ENCODE data around the gene SLC35E4.
"Not testable (repeated sequence)": the region's sequence is repeated elsewhere in the genome, so short reads cannot be mapped to it uniquely, and the experiment has no call there.

The SLC35E4 gene

GRCh38 chr22:30612789-30613188 is 22.8 kb upstream of the SLC35E4 start:
- no peak for DNase-seq

DNA sequence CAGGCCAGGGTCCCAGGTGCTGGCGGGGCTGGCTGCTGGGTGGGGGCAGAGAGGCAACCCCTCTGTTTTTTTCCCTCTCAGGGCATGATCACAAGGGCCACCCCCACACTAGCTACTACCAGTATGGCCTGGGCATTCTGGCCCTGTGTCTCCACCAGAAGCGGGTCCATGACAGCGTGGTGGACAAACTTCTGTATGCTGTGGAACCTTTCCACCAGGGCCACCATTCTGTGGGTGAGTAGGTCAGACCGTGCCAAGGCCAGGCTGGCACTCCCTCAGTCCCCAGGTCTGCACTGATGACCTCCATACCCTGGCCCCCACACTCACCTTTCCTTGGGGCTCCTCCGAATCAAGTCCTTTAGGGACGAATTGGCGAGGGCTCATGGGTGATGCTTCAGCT is 21.3 kb upstream of the SLC35E4 start:
- DNase-seq: no peak

GRCh38 chr22:30614879-30615278 is 20.7 kb upstream of the SLC35E4 start:
- DNase-seq: no peak

- DNase-seq: no peak
These were observed 20.0 kb upstream of the SLC35E4 start for GRCh38 chr22:30615543-30615954.

GRCh38 chr22:30617819-30618218 is 17.8 kb upstream of the SLC35E4 start:
- DNase-seq: no peak

DNA sequence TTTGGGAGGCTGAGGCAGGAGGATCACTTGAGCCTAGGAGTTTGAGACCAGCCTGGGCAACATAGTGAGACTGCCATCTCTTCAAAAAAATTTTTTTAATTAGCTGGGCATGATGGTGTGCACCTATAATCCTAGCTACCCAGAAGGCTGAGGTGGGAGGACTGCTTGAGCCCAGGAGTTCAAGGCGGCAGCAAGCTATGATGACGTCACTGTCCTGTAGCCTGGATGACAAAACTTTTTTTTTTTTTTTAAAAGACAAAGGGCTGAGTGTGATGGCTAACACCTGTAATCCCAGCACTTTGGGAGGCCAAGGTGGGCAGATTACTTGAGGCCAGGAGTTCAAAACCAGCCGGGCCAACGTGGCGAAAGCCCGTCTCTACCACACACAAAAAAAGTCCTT is 15.7 kb upstream of the SLC35E4 start:
- DNase-seq: not testable (repeated sequence)

GRCh38 chr22:30626413-30626812 is 9.2 kb upstream of the SLC35E4 start:
- DNase-seq: no peak

DNA sequence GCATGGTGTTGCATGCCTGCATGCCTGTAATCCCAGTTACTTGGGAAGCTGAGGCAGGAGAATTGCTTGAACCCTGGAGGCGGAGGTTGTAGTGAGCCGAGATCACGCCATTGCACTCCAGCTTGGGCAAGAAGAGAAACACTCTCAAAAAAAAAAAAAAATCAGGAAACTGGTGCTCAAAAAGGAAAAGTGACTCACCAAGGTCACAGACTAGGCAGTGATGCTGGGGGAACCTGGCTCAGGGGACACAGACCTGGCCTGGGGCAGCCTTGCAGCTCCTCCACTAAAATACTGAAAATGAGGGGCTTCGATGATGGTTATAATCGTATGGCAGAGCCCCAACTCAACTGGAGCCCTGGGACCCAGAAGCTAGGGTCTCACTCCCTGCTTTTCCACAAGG is 8.1 kb upstream of the SLC35E4 start:
- DNase-seq: no peak

DNA sequence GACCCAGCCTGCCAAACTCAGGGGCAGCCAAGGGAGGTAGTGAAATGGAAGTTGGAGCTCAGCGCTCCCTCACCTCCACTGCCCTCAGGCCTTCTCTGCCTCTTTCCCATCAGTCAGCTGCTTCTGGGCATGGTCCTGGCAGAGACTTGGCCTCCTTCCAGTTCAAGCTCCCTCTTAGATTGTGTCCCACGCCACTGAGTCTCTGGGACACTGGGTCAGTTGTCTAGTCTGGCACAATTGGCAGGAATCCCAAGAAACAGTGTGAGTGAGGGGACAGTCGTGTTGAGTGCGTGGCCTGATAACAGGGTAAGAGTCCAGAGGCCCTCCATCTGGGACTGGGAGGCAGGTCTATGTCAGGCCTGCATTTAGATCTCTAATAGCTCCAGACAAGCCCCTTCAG is 7.1 kb upstream of the SLC35E4 start:
- DNase-seq: no peak

DNA sequence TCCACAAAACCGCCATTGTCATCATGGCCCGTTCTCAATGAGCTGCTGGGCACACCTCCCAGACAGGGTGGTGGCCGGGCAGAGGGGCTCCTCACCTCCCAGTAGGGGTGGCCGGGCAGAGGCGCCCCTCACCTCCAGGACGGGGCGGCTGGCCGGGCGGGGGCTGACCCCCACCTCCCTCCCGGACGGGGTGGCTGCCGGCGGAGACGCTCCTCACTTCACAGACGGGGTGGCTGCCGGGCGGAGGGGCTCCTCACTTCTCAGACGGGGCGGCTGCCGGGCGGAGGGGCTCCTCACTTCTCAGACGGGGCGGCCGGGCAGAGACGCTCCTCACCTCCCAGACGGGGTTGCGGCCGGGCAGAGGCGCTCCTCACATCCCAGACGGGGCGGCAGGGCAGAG is 4.1 kb upstream of the SLC35E4 start:
- DNase-seq: not testable (repeated sequence)

GRCh38 chr22:30634471-30635233 is 929 bp upstream of the SLC35E4 start:
- peak; percentile 95 for DNase-seq

DNA sequence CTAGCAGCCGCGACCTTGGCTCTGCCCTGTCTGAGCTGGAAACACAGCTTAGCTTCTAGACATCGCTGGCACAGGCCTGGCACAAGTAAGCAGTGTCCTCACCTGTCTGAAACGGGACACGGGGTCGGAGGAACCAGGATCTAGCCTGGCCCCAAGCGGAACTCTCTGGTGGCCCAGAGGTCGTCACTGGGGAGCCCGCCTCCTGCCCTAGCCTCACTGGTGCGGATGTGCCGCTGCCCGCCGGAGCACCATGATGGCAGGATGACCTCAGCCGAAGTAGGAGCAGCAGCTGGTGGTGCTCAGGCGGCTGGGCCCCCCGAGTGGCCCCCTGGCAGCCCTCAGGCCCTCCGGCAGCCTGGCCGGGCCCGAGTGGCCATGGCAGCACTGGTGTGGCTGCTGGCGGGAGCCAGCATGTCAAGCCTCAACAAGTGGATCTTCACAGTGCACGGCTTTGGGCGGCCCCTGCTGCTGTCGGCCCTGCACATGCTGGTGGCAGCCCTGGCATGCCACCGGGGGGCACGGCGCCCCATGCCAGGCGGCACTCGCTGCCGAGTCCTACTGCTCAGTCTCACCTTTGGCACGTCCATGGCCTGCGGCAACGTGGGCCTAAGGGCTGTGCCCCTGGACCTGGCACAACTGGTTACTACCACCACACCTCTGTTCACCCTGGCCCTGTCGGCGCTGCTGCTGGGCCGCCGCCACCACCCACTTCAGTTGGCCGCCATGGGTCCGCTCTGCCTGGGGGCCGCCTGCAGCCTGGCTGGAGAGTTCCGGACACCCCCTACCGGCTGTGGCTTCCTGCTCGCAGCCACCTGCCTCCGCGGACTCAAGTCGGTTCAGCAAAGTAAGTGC is 871 bp downstream of the SLC35E4 start:
- DNase-seq: peak; percentile 28

DNA sequence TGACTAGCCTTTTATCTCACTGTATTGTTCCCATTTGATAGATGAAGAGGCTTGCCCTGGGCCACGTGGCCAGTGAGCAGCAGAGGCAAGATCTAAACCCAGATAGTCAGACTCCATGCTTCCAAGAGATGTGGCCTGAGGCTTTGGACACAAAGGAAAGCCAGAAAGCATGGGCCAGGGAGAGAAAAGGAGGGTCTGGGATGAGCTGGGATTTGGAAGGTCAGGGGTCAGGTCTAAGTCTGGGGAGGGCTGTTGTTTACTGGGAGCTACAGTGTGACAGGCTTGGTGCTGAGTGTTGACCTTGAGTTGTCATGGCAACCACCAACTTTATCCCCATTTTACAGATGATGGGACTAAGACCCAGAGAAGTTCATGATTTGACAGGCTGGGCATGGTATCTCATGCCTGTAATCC is 2.1 kb downstream of the SLC35E4 start:
- no peak for DNase-seq

DNA sequence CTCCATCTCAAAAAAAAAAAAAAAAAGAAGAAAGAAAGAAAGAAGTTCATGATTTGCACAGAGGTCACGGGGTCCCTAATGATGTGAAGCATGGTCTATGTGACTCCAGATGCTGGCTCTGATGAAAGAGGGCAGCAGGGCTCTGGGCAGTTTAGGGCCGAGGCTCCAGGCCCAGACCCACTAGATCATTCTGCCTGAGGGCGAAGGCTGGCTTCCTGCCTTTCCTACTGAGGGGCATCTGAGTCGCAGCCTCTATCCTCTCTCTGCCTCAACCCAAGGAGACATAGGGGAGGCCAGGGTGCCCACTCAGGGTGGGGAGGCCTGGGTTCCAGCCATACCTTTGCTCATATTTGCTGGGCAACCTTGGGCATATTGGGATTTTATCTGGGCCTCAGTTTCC is 4.8 kb downstream of the SLC35E4 start:
- DNase-seq: no peak

- DNase-seq: no peak
These were observed 5.4 kb downstream of the SLC35E4 start for GRCh38 chr22:30640839-30641430.

GRCh38 chr22:30643055-30643875 is 7.7 kb downstream of the SLC35E4 start:
- DNase-seq: no peak

DNA sequence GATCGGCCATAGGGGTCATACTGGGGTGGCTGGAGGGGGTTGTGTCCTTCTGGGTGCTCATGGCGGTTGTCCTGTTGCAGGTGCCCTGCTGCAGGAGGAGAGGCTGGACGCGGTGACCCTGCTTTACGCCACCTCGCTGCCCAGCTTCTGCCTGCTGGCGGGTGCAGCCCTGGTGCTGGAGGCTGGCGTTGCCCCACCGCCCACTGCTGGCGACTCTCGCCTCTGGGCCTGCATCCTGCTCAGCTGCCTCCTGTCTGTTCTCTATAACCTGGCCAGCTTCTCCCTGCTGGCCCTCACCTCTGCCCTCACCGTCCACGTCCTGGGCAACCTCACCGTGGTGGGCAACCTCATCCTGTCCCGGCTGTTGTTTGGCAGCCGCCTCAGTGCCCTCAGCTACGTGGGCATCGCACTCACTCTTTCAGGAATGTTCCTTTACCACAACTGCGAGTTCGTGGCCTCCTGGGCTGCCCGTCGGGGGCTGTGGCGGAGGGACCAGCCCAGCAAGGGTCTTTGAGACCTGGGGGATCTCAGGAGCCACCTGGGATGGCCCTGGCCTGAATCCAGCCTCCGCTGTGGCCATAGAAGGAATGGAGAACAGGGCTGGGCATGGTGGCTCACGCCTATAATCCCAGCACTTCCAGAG is 11.1 kb downstream of the SLC35E4 start:
- DNase-seq: no peak

DNA sequence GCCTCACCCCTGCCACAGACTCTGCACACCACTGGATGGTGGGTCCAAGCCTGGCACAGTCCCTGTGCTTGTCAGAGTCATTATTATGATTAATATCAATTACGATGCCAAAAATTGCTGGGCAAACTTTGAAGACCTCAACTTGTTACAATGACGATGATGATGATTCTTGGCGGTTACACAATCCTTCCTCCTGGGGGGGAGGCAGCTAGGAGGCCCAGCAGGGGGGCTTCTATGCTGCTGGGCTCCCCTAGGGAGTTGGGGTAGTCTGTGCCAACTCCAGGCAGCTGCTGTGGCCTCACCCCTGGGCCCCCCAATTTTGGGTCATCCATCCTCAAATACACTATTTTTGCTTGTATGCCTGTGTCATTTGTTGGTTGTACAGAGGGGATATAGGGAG is 12.0 kb downstream of the SLC35E4 start:
- DNase-seq: no peak

- no peak for DNase-seq
These were observed 13.2 kb downstream of the SLC35E4 start for GRCh38 chr22:30648825-30649224.

GRCh38 chr22:30649430-30650007 is 13.9 kb downstream of the SLC35E4 start:
- peak; percentile 92 for DNase-seq

DNA sequence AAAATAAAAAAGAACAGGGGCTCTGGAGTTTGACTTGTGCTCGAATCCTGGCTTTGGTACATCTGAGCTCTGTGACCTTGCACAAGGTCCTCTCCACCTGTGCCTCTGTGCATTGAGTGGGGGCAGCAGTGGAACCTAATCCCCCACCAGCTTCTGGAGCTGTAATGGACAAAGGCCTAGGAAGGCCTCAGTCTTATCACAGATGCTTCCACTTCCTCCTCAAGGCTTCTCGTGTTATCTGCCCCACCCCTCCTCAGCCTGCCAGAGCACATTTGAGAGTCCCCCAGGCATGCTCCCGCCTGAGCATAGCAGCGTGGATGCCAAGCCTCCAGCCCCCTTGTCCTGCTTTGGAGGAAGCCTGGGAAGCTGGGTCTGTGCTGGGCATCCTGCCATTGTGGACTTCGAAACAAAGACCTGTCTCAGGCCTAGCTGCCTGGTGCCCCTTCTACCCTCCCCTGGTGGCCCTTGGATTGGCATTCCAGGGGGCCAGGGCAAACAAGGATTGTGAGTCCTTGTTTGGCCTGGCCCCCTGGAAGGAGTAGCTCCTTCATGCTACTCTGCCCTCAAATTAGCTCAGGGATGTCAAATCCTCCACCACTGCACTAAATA is 15.0 kb downstream of the SLC35E4 start:
- no peak for DNase-seq

DNA sequence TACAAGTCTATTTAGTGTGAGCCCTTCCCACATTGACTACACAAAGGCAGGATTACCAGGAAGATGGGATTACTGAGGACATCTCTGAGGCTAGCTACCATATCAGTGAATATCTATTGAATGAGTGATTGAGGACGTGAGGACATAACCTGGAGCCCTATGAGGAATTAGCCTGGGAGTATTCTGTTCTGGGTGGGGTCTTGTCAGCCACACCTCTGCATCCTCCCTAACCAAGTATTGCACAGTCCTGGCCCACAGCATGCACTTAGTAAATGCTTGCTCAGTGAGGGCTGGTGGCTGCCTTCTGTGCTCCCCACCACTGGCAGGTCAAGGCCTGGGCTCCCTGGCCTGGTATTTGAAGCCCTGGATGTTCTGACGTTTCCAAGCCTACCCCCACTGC is 17.3 kb downstream of the SLC35E4 start:
- DNase-seq: no peak

All from activated CD4-positive, alpha-beta T cell treated with anti-CD3 and anti-CD28 coated beads for 48 hours (primary cell).